Activated B cell treated with CpG ODN at 0.5 μM for 24 hours (primary cell): ENCODE data around the gene ESR2. TPM values are rescaled to one million over a fixed set of nuclear protein-coding genes. Genes with fewer than 3 reads are reported as not detected.

Experiments used
- ATAC-seq: fragments of 200-7000 bp; cut with Tn5 transposase; one replicate; pipeline ENCODE4 v1.10.0; 2021; ENCODE audit warnings: low read depth, mild to moderate bottlenecking, moderate library complexity
- CTCF ChIA-PET: fragments of 350-600 bp; sonication (Branson Sonifier 250); formaldehyde crosslinking; loops from one replicate; lab custom pipeline; 2021; ENCODE audit warnings: antibody characterized with exemption; lab: Charles Lee
- POLR2A ChIA-PET: fragments of 350-600 bp; sonication (Branson Sonifier 250); formaldehyde crosslinking; loops from one replicate; lab custom pipeline; 2021; ENCODE audit warnings: antibody characterized with exemption; lab: Charles Lee
- DNase-seq: peaks from one replicate; pipeline ENCODE4 v3.0.0; 2022
- H3K27ac Mint-ChIP-seq: one replicate; pipeline ENCODE4 v1.8.0; 2020; ENCODE audit warnings: mixed read lengths
- H3K27me3 Mint-ChIP-seq: one replicate; pipeline ENCODE4 v1.8.0; 2021; ENCODE audit warnings: mixed read lengths
- H3K36me3 Mint-ChIP-seq: one replicate; pipeline ENCODE4 v1.8.0; 2021; ENCODE audit warnings: low read depth, mixed read lengths
- H3K4me1 Mint-ChIP-seq: one replicate; pipeline ENCODE4 v1.8.0; 2021; ENCODE audit warnings: mixed read lengths
- H3K4me3 Mint-ChIP-seq: one replicate; pipeline ENCODE4 v1.8.0; 2020; ENCODE audit warnings: mild to moderate bottlenecking, mixed read lengths
- H3K9me3 Mint-ChIP-seq: one replicate; pipeline ENCODE4 v1.8.0; 2020; ENCODE audit warnings: mixed read lengths
- CTCF ChIP-seq: fragments of 200-600 bp; IDR thresholded peaks from one replicate; pipeline ENCODE4 v1.8.0; 2022; ENCODE audit warnings: antibody characterized with exemption, mild to moderate bottlenecking
- intact Hi-C: fragments of 100-400 bp; cut with micrococcal nuclease; formaldehyde crosslinking; loops from one replicate; pipeline ENCODE4 v1.15.1; 2024
- total RNA-seq: library from RNA; stranded (reverse); gene quantifications from 2 replicates; pipeline ENCODE4 v1.2.3, GENCODE V29; 2022

ESR2 gene
- total RNA-seq, 1 donor from 2014 or later, result 23.2 TPM

- H3K36me3 Mint-ChIP-seq, result peaks cover 29% of the 10 kb centered on the region
Measured at GRCh38 chr14:64117671-64118402, 176.3 kb downstream of the ESR2 start.

GRCh38 chr14:64115401-64115800 lies 178.8 kb downstream of the ESR2 start:
- H3K27ac Mint-ChIP-seq, result no peak overlapping the region

More at GRCh38 chr14:64117671-64118402, 176.3 kb downstream of the ESR2 start:
- no peaks in the 10 kb centered on the region for H3K9me3 Mint-ChIP-seq
- no peaks in the 10 kb centered on the region for H3K27me3 Mint-ChIP-seq
- H3K27ac Mint-ChIP-seq, result no peak overlapping the region
- no peak overlapping the region for H3K4me3 Mint-ChIP-seq
- TF ChIP-seq CTCF, result no peak
- ChIA-PET POLR2A (interaction anchor here (0.5 kb wide), 1 partner anchor 100 kb away, joined by 7 read pairs; no protein-coding TSS in a partner anchor), CTCF (no interaction called here)
- ATAC-seq (no peak), DNase-seq (no peak)
- intact Hi-C loops, result no loop called here
- H3K4me1 Mint-ChIP-seq, result no peaks in the 10 kb centered on the region

GRCh38 chr14:64114796-64115195 lies 179.4 kb downstream of the ESR2 start:
- POLR2A ChIA-PET, result no interaction called here
- no peaks in the 10 kb centered on the region for H3K27me3 Mint-ChIP-seq
- peaks cover 18% of the 10 kb centered on the region for H3K36me3 Mint-ChIP-seq
- ATAC-seq (no peak), DNase-seq (no peak)
- no peaks in the 10 kb centered on the region for H3K9me3 Mint-ChIP-seq
- CTCF ChIA-PET, result no interaction called here
- no peak for TF ChIP-seq CTCF
- no peaks in the 10 kb centered on the region for H3K4me1 Mint-ChIP-seq
- H3K27ac Mint-ChIP-seq, result no peak overlapping the region
- H3K4me3 Mint-ChIP-seq, result no peak overlapping the region
- intact Hi-C loops, result no loop called here

More at GRCh38 chr14:64115401-64115800, 178.8 kb downstream of the ESR2 start:
- Mint-ChIP-seq H3K4me3 (no peak overlapping the region), H3K9me3 (no peaks in the 10 kb centered on the region), H3K4me1 (no peaks in the 10 kb centered on the region), H3K36me3 (peaks cover 18% of the 10 kb centered on the region), H3K27me3 (no peaks in the 10 kb centered on the region)
- POLR2A ChIA-PET, result no interaction called here
- TF ChIP-seq CTCF, result no peak
- CTCF ChIA-PET, result no interaction called here
- intact Hi-C loops, result no loop called here
- DNase-seq (no peak), ATAC-seq (no peak)

- DNase-seq (no peak), ATAC-seq (no peak)
- Mint-ChIP-seq H3K27me3 (no peaks in the 10 kb centered on the region), H3K4me3 (no peak overlapping the region), H3K27ac (no peak overlapping the region), H3K9me3 (no peaks in the 10 kb centered on the region), H3K36me3 (peaks cover 12% of the 10 kb centered on the region), H3K4me1 (no peaks in the 10 kb centered on the region)
- intact Hi-C loops, result no loop called here
- CTCF ChIA-PET, result no interaction called here
- no peak for TF ChIP-seq CTCF
- POLR2A ChIA-PET, result no interaction called here
Measured at GRCh38 chr14:64114166-64114565, 180.0 kb downstream of the ESR2 start.

- no peak for DNase-seq
- H3K4me1 Mint-ChIP-seq, result no peaks in the 10 kb centered on the region
- TF ChIP-seq CTCF, result no peak
- ChIA-PET POLR2A (no interaction called here), CTCF (no interaction called here)
- no peak overlapping the region for H3K4me3 Mint-ChIP-seq
- H3K9me3 Mint-ChIP-seq, result no peaks in the 10 kb centered on the region
- H3K27ac Mint-ChIP-seq, result no peak overlapping the region
- peaks cover 14% of the 10 kb centered on the region for H3K36me3 Mint-ChIP-seq
- intact Hi-C loops, result no loop called here
- ATAC-seq, result no peak
- no peaks in the 10 kb centered on the region for H3K27me3 Mint-ChIP-seq
Measured at GRCh38 chr14:64112867-64113678, 181.1 kb downstream of the ESR2 start.
